HEK293T (cell line): ENCODE results near the gene SLC25A39.

Experiments
- CTCF ChIA-PET: fragments of 350-600 bp; formaldehyde crosslinking; extraction: SDS; loops from one replicate; lab custom pipeline; 2021; ENCODE audit warnings: antibody characterized with exemption, inconsistent platforms; lab: Yijun Ruan, JAX
- POLR2A ChIA-PET: fragments of 350-600 bp; formaldehyde crosslinking; extraction: SDS; loops from one replicate; lab custom pipeline; 2020; ENCODE audit warnings: antibody characterized with exemption, inconsistent platforms; lab: Yijun Ruan, JAX
- DNase-seq: peaks from one replicate; pipeline ENCODE4 v3.0.0; 2012; ENCODE audit warnings: mixed read lengths; ENCODE audit errors: extremely low spot score
- ARNT ChIP-seq: fragments of 450-650 bp; IDR thresholded peaks from 2 replicates; pipeline ENCODE4 v1.6.1; 2017; ENCODE audit warnings: mild to moderate bottlenecking
- BHLHE40 ChIP-seq: fragments of 450-650 bp; IDR thresholded peaks from 2 replicates; pipeline ENCODE4 v1.6.1; 2016; ENCODE audit warnings: mild to moderate bottlenecking, moderate library complexity, borderline replicate concordance
- CTBP1 ChIP-seq: fragments of 450-650 bp; IDR thresholded peaks from 2 replicates; pipeline ENCODE4 v1.6.1; 2016; ENCODE audit warnings: borderline replicate concordance
- ELF4 ChIP-seq: fragments of 450-650 bp; IDR thresholded peaks from 2 replicates; pipeline ENCODE4 v1.6.1; 2017; ENCODE audit warnings: antibody characterized with exemption
- FOXA1 ChIP-seq: fragments of 450-650 bp; IDR thresholded peaks from 2 replicates; pipeline ENCODE4 v1.6.1; 2016; ENCODE audit warnings: mild to moderate bottlenecking
- FOXK2 ChIP-seq: fragments of 450-650 bp; IDR thresholded peaks from 2 replicates; pipeline ENCODE4 v1.6.1; 2016; ENCODE audit warnings: mild to moderate bottlenecking
- HDGF ChIP-seq: fragments of 450-650 bp; IDR thresholded peaks from 2 replicates; pipeline ENCODE4 v1.6.1; 2017; ENCODE audit warnings: antibody characterized with exemption, borderline replicate concordance
- L3MBTL2 ChIP-seq: fragments of 450-650 bp; conservative IDR thresholded peaks from 2 replicates; pipeline ENCODE4 v1.6.1; 2016; ENCODE audit warnings: mild to moderate bottlenecking
- LEF1 ChIP-seq: fragments of 450-650 bp; IDR thresholded peaks from 2 replicates; pipeline ENCODE4 v1.6.1; 2017; ENCODE audit warnings: mild to moderate bottlenecking, borderline replicate concordance
- NFRKB ChIP-seq: fragments of 450-650 bp; IDR thresholded peaks from 2 replicates; pipeline ENCODE4 v1.6.1; 2016; ENCODE audit warnings: mild to moderate bottlenecking, moderate library complexity
- SP1 ChIP-seq: fragments of 450-650 bp; IDR thresholded peaks from 2 replicates; pipeline ENCODE4 v1.6.1; 2017
- TARDBP ChIP-seq: fragments of 450-650 bp; IDR thresholded peaks from 2 replicates; pipeline ENCODE4 v1.6.1; 2016
- ZNF384 ChIP-seq: fragments of 450-650 bp; IDR thresholded peaks from 2 replicates; pipeline ENCODE4 v1.6.1; 2016
- TF ChIP-seq, protein P1 (sequence below): fragments of 450-650 bp; IDR thresholded peaks from 2 replicates; pipeline ENCODE4 v1.6.1; 2016

The SLC25A39 gene

DNA sequence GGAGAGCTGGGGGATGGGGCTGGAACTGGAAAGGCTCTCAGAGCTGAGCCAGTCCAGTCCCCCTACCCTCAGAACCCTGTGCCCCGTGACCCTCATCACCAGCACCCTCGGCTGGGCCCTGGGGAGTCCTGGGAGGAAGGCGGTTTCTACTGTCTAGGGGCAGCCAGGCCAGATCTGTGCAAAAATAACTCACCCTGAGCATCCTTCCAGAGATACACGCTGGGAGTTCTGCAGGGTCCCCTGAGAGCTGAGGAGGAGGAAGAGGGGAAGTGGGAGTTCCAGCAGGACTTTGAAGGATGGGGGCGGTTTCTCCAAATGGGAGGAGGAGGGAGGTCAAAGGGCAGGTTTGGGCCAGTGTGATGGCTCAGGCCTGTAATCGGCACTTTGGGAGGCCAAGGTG lies 51.7 kb downstream of the SLC25A39 start:
- ChIA-PET CTCF (no interaction called here), POLR2A (interaction anchor here (0.7 kb wide), 1 partner anchor 95 kb away, joined by 4 read pairs; no protein-coding TSS in a partner anchor)

DNA sequence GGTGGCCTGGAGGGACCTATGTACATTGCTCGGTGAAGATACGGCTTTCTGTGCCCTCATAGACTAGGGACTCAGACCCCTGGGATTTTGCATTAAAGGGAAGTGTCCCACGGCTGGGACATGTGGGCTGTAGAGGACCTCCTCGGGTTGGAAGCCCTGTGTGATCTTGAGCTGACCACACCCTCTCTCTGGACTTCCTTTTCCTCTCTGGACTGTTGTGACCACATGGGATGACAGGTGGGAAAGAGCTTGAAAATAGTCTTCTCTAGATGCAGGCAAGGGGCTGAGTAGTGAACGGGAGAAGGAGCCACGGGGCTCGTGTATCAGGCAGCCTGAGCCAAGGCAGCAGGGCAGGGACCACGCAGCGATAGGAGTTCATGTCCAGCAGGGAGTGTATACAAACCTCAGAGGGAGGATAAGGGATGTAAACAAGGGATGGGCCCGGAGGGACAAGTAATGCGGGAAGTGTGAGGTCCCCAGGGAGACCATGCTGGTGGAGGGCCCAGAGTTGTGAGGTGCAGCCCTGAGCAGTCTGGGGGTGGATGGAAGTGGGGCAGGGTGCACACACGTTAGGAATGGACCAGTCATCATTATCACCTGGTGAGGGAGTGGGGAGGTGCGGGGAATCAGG lies 52.2 kb downstream of the SLC25A39 start:
- DNase-seq, result no peak
- ChIA-PET CTCF (no interaction called here), POLR2A (no interaction called here)
- TF ChIP-seq ZNF384 (no peak), CTBP1 (no peak), NFRKB (no peak), ARNT (no peak), FOXA1 (no peak), LEF1 (no peak), HDGF (no peak), L3MBTL2 (no peak), TARDBP (no peak), BHLHE40 (no peak), SP1 (no peak), ELF4 (no peak)
- TF ChIP-seq, protein P1, sequence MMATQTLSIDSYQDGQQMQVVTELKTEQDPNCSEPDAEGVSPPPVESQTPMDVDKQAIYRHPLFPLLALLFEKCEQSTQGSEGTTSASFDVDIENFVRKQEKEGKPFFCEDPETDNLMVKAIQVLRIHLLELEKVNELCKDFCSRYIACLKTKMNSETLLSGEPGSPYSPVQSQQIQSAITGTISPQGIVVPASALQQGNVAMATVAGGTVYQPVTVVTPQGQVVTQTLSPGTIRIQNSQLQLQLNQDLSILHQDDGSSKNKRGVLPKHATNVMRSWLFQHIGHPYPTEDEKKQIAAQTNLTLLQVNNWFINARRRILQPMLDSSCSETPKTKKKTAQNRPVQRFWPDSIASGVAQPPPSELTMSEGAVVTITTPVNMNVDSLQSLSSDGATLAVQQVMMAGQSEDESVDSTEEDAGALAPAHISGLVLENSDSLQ, result no peak

More for the DNA sequence above, 51.7 kb downstream of the SLC25A39 start:
- TF ChIP-seq ZNF384, result no peak
- no peak for TF ChIP-seq CTBP1
- TF ChIP-seq LEF1, result no peak
- TF ChIP-seq BHLHE40, result no peak
- no peak for TF ChIP-seq TARDBP
- no peak for TF ChIP-seq HDGF
- no peak for TF ChIP-seq ELF4
- TF ChIP-seq FOXK2, result no peak
- TF ChIP-seq FOXA1, result no peak
- no peak for DNase-seq
